Endothelial cell of umbilical vein (primary cell): ENCODE results near the gene LITAF. TPM values are rescaled to one million over a fixed set of nuclear protein-coding genes. Genes with fewer than 3 reads are reported as not detected.

Experiments used
- BruUV-seq: library from RNA; stranded (reverse); fragments of 400-500 nt; replicated peaks from 2 replicates; lab custom pipeline; 2021; lab: Mats Ljungman, UMichigan
- CTCF ChIA-PET: fragments of 300-600, 350-600 bp; sonication (Branson Sonifier 250); formaldehyde crosslinking; loops from one replicate; lab custom pipeline; 2021; ENCODE audit warnings: antibody characterized with exemption, inconsistent platforms; lab: Charles Lee
- POLR2A ChIA-PET: fragments of 300-600, 350-600 bp; sonication (Branson Sonifier 250); formaldehyde crosslinking; loops from one replicate; lab custom pipeline; 2021; ENCODE audit warnings: antibody characterized with exemption, inconsistent platforms; lab: Charles Lee
- DNase-seq: peaks from one replicate; pipeline ENCODE4 v3.0.0-alpha.2; 2011; ENCODE audit warnings: low read depth, low spot score
- FAIRE-seq: peaks from 2 replicates; lab custom pipeline; 2011; peaks lifted over from hg19 to GRCh38; lab: Jason Lieb, UNC
- H2AFZ ChIP-seq: 2 replicates; pipeline ENCODE4 v1.6.0; 2012; ENCODE audit warnings: low read depth, low read length, control low read depth, inconsistent platforms
- H3K27ac ChIP-seq: 2 replicates; pipeline ENCODE4 v1.5.1; 2011; ENCODE audit warnings: low read depth, mild to moderate bottlenecking, control low read depth, low read length, moderate library complexity; ENCODE audit not compliant: insufficient read depth
- H3K27me3 ChIP-seq, 2 experiments: 2 replicates each; pipeline versions ENCODE4 v1.6.0 to v1.6.1; 2011; ENCODE audit warnings: low read length in 2 of 2, mixed read lengths in 1 of 2; ENCODE audit not compliant: control insufficient read depth in 2 of 2, insufficient read depth in 2 of 2
- H3K36me3 ChIP-seq, 2 experiments: 2 replicates in 1 of 2; 3 replicates in 1 of 2; pipeline ENCODE4 v1.5.1; 2011; ENCODE audit warnings: low read length in 2 of 2, mild to moderate bottlenecking in 1 of 2, moderate library complexity in 1 of 2; ENCODE audit not compliant: control insufficient read depth in 2 of 2, insufficient read depth in 2 of 2; ENCODE audit errors: extremely low read depth in 1 of 2
- H3K4me1 ChIP-seq: 3 replicates; pipeline ENCODE4 v1.5.1; 2011; ENCODE audit warnings: mild to moderate bottlenecking, low read length; ENCODE audit not compliant: control insufficient read depth, insufficient read depth; ENCODE audit errors: extremely low read depth
- H3K4me2 ChIP-seq: 2 replicates; pipeline ENCODE4 v1.6.1; 2011; ENCODE audit warnings: low read length, control low read depth, mixed read lengths; ENCODE audit not compliant: insufficient read depth
- H3K4me3 ChIP-seq, 3 experiments: fragments of 200-600 bp in 1 of 3; sonication (generic), shearing (Covaris generic) in 1 of 3; replicated peaks in 1 of 3; 2 replicates each; pipeline ENCODE4 v1.5.1; 2011 to 2016; ENCODE audit warnings: control low read depth in 3 of 3, low read length in 3 of 3, mild to moderate bottlenecking in 2 of 3, inconsistent platforms in 1 of 3, low read depth in 1 of 3, moderate library complexity in 1 of 3; ENCODE audit not compliant: insufficient read depth in 1 of 3
- H3K79me2 ChIP-seq: 2 replicates; pipeline ENCODE4 v1.6.0; 2012; ENCODE audit warnings: low read length, inconsistent platforms; ENCODE audit not compliant: control insufficient read depth, insufficient read depth
- H3K9ac ChIP-seq: replicated peaks from 2 replicates; pipeline ENCODE3; 2011; ENCODE audit warnings: low read length, control low read depth; ENCODE audit not compliant: insufficient read depth; ENCODE audit errors: extremely low read depth
- H3K9me1 ChIP-seq: replicated peaks from 3 replicates; pipeline ENCODE4 v1.6.0; 2011; ENCODE audit warnings: mild to moderate bottlenecking, low read length; ENCODE audit not compliant: control insufficient read depth, insufficient read depth; ENCODE audit errors: extremely low read depth
- H3K9me3 ChIP-seq: replicated peaks from 2 replicates; pipeline ENCODE4 v1.5.1; 2012; ENCODE audit warnings: low read length, inconsistent platforms; ENCODE audit not compliant: control insufficient read depth, insufficient read depth
- H4K20me1 ChIP-seq: replicated peaks from 2 replicates; pipeline ENCODE3; 2011; ENCODE audit warnings: mild to moderate bottlenecking, low read length; ENCODE audit not compliant: control insufficient read depth, insufficient read depth; ENCODE audit errors: extremely low read depth
- CTCF ChIP-seq, 2 donors: IDR thresholded peaks; 1 replicate in 1 of 2; 2 replicates in 1 of 2; pipeline ENCODE4 v1.5.1; 2011; ENCODE audit warnings: low read length in 2 of 2, mild to moderate bottlenecking in 2 of 2, moderate library complexity in 2 of 2, control low read depth in 1 of 2, inconsistent platforms in 1 of 2, low read depth in 1 of 2; ENCODE audit not compliant: insufficient read depth in 1 of 2; ENCODE audit errors: extremely low read depth in 1 of 2
- EZH2 ChIP-seq: IDR thresholded peaks from 2 replicates; pipeline ENCODE4 v1.6.1; 2012; ENCODE audit warnings: borderline replicate concordance, low read depth, mild to moderate bottlenecking, moderate library complexity, low read length, inconsistent platforms; ENCODE audit not compliant: severe bottlenecking
- FOS ChIP-seq: IDR thresholded peaks from 2 replicates; pipeline ENCODE4 v1.6.1; 2011; ENCODE audit warnings: mild to moderate bottlenecking, low read length, moderate library complexity, borderline replicate concordance; ENCODE audit not compliant: insufficient read depth
- GATA2 ChIP-seq: IDR thresholded peaks from 2 replicates; pipeline ENCODE4 v1.7.0; 2011; ENCODE audit warnings: low read depth, mild to moderate bottlenecking, moderate library complexity, mixed read lengths, low read length; ENCODE audit not compliant: insufficient read length, insufficient read depth
- JUN ChIP-seq: IDR thresholded peaks from 2 replicates; pipeline ENCODE4 v1.6.1; 2011; ENCODE audit warnings: borderline replicate concordance, low read depth; ENCODE audit not compliant: insufficient read length, insufficient read depth
- MAX ChIP-seq: IDR thresholded peaks from 2 replicates; pipeline ENCODE4 v1.6.1; 2011; ENCODE audit not compliant: insufficient read depth, insufficient read length
- MYC ChIP-seq: IDR thresholded peaks from one replicate; pipeline ENCODE4 v1.6.1; 2011; ENCODE audit warnings: mild to moderate bottlenecking, low read depth, low read length
- POLR2A ChIP-seq: IDR thresholded peaks from 2 replicates; pipeline ENCODE4 v1.6.1; 2012; ENCODE audit warnings: low read depth, mild to moderate bottlenecking, control low read depth, low read length
- POLR2AphosphoS5 ChIP-seq: IDR thresholded peaks from 2 replicates; pipeline ENCODE4 v1.6.1; 2012; ENCODE audit warnings: low read depth, mild to moderate bottlenecking, control low read depth, low read length, moderate library complexity; ENCODE audit not compliant: insufficient read depth
- dilution Hi-C: fragments of 300-500 bp; cut with MboI; formaldehyde crosslinking; loops from one replicate; pipeline ENCODE4 v1.15.0; 2019; ENCODE audit warnings: low sequenced_read_pairs; ENCODE audit not compliant: extremely low pct_ligation_motif_present
- intact Hi-C: fragments of 100-400 bp; cut with micrococcal nuclease; formaldehyde crosslinking; loops from one replicate; pipeline ENCODE4 v1.10.0; 2022
- polyA plus RNA-seq, 4 experiments: library from polyadenylated mRNA; depleted of rRNA in 3 of 4; stranded (reverse) in 3 of 4; unstranded in 1 of 4; fragments of >200 nt; gene quantifications; 2 replicates each; pipeline versions ENCODE4 v1.2.1 to v1.2.3, GENCODE V29; 2011 to 2012; ENCODE audit warnings: missing spikeins in 1 of 4
- total RNA-seq: library from RNA; stranded (reverse); gene quantifications from 2 replicates; pipeline ENCODE4 v1.2.3, GENCODE V29; 2021

LITAF gene
- total and polyA plus RNA-seq, 2 donors (not counting 3 experiments of a cell fraction or from before 2014, with no cell fraction given) = 15.2 to 27.2 TPM

GRCh38 chr16:11499295-11500089 is 87.2 kb downstream of the LITAF start:
- Histone ChIP-seq H3K27ac (no peak overlapping the region), H3K4me3 (no peak overlapping the region), H3K9me1 (no peaks in the 10 kb centered on the region), H3K36me3 (no peaks in the 10 kb centered on the region), H3K9ac (no peak overlapping the region), H4K20me1 (no peaks in the 10 kb centered on the region), H3K79me2 (no peaks in the 10 kb centered on the region), H3K9me3 (no peaks in the 10 kb centered on the region), H3K4me1 (peaks cover 34% of the 10 kb centered on the region), H2AFZ (no peak overlapping the region), H3K4me2 (no peak overlapping the region), H3K27me3 (no peaks in the 10 kb centered on the region)
- dilution Hi-C loops (no loop called here), intact Hi-C loops (loop anchor here (5.0 kb wide), 1 partner anchor 88 kb away; the partner anchor contains the start of gene LITAF)
- FAIRE-seq = no peak
- no peak for TF ChIP-seq POLR2A
- TF ChIP-seq MAX = no peak
- no peak for TF ChIP-seq GATA2
- no peak for TF ChIP-seq POLR2AphosphoS5
- BruUV-seq = no TSS peak
- CTCF ChIA-PET = interaction anchor here (1.3 kb wide), 1 partner anchor 92 kb away, joined by 3 read pairs; no protein-coding TSS in a partner anchor
- POLR2A ChIA-PET = no interaction called here
- DNase-seq = no peak

- no peak for FAIRE-seq
- dilution Hi-C loops (no loop called here), intact Hi-C loops (loop anchor here (5.0 kb wide), 1 partner anchor 89 kb away; the partner anchor contains the start of gene LITAF)
- ChIA-PET CTCF (interaction anchor here (1.8 to 2.3 kb wide), 2 partner anchors 33 to 91 kb away, joined by 9 to 19 read pairs; no protein-coding TSS in a partner anchor), POLR2A (no interaction called here)
- Histone ChIP-seq H2AFZ (no peak overlapping the region), H3K27ac (no peak overlapping the region), H3K79me2 (no peaks in the 10 kb centered on the region), H3K27me3 (no peaks in the 10 kb centered on the region), H3K36me3 (no peaks in the 10 kb centered on the region), H3K4me2 (no peak overlapping the region), H3K4me3 (no peak overlapping the region), H4K20me1 (no peaks in the 10 kb centered on the region), H3K9me1 (no peaks in the 10 kb centered on the region), H3K9ac (no peak overlapping the region), H3K9me3 (no peaks in the 10 kb centered on the region), H3K4me1 (peaks cover 35% of the 10 kb centered on the region)
- TF ChIP-seq FOS (no peak), CTCF (IDR thresholded peaks at IDR 0.05; ENCODE audit: extremely low read depth in 1 of 2, insufficient read depth in 1 of 2, low read depth in 1 of 2, low read length in 2 of 2) (no peak), EZH2 (no peak), JUN (no peak), GATA2 (no peak), POLR2AphosphoS5 (no peak), MAX (no peak), MYC (no peak), POLR2A (no peak)
- DNase-seq = no peak
- BruUV-seq = no TSS peak
These were observed 88.0 kb downstream of the LITAF start for GRCh38 chr16:11498683-11499082.
